Smooth muscle cell (in vitro differentiated cells): ENCODE measurements around the gene DDX19B. TPM values are rescaled to one million over a fixed set of nuclear protein-coding genes. Genes with fewer than 3 reads are reported as not detected.

Experiments
- DNase-seq: peaks from one replicate; lab custom pipeline; 2025; ENCODE audit not compliant: unreplicated experiment; lab: John Stamatoyannopoulos, UW
- H2AFZ ChIP-seq: fragments of 200-600 bp; sonication (generic); 2 replicates; pipeline ENCODE4 v1.6.0; 2016; ENCODE audit warnings: antibody characterized with exemption, low read depth, mild to moderate bottlenecking
- H3F3A ChIP-seq: fragments of 200-600 bp; sonication (generic); 2 replicates; pipeline ENCODE4 v1.6.0; 2017; ENCODE audit warnings: antibody characterized with exemption, low read depth
- H3K27ac ChIP-seq: fragments of 200-600 bp; sonication (generic); 2 replicates; pipeline ENCODE4 v1.5.1; 2016; ENCODE audit warnings: low read depth, mild to moderate bottlenecking
- H3K27me3 ChIP-seq: fragments of 200-600 bp; sonication (generic); 2 replicates; pipeline ENCODE4 v1.6.1; 2016; ENCODE audit warnings: low read depth, mild to moderate bottlenecking
- H3K36me3 ChIP-seq: fragments of 200-600 bp; sonication (generic); 2 replicates; pipeline ENCODE4 v1.5.1; 2016; ENCODE audit warnings: low read depth
- H3K4me1 ChIP-seq: fragments of 200-600 bp; sonication (generic); 2 replicates; pipeline ENCODE4 v1.5.1; 2016; ENCODE audit warnings: low read depth
- H3K4me2 ChIP-seq: fragments of 200-600 bp; sonication (generic); 2 replicates; pipeline ENCODE4 v1.6.0; 2016; ENCODE audit warnings: mild to moderate bottlenecking
- H3K4me3 ChIP-seq: fragments of 200-600 bp; sonication (generic); 2 replicates; pipeline ENCODE4 v1.5.1; 2016; ENCODE audit warnings: mild to moderate bottlenecking
- H3K79me2 ChIP-seq: fragments of 200-600 bp; sonication (generic); 2 replicates; pipeline ENCODE4 v1.6.0; 2016; ENCODE audit warnings: low read depth, mild to moderate bottlenecking
- H3K9ac ChIP-seq: fragments of 200-600 bp; sonication (generic); 2 replicates; pipeline ENCODE4 v1.6.0; 2016; ENCODE audit warnings: low read depth
- H3K9me3 ChIP-seq: fragments of 200-600 bp; sonication (generic); replicated peaks from 2 replicates; pipeline ENCODE4 v1.5.1; 2016; ENCODE audit warnings: low read depth
- H4K20me1 ChIP-seq: fragments of 200-600 bp; sonication (generic); 2 replicates; pipeline ENCODE4 v1.6.0; 2016; ENCODE audit warnings: low read depth
- WGBS: methylation state at CpG from one replicate; pipeline ENCODE4 v1.1.7; 2016; ENCODE audit warnings: low lambda C conversion rate; 5-methylcytosine and 5-hydroxymethylcytosine counted together
- polyA plus RNA-seq: library from polyadenylated mRNA; unstranded; fragments of >200 nt; fragmentation: Nextera tagmentation; extraction: Ambion mirVana; gene quantifications from 2 replicates; pipeline ENCODE4 v1.2.1, GENCODE V29; 2016
- total RNA-seq: library from RNA; depleted of rRNA; stranded (reverse); fragments of >200 nt; gene quantifications from 2 replicates; pipeline ENCODE4 v1.2.3, GENCODE V29; 2014
- TF ChIP-seq, protein P1 (sequence below): fragments of 200-600 bp; sonication (generic); IDR thresholded peaks from 2 replicates; pipeline ENCODE4 v1.5.1; 2017; ENCODE audit warnings: borderline replicate concordance, mild to moderate bottlenecking, antibody characterized with exemption; ENCODE audit not compliant: insufficient read depth, poor library complexity, severe bottlenecking

DDX19B gene
- total and polyA plus RNA-seq, 2 experiments from 2014 or later = 31.8 to 49.6 TPM

DNA sequence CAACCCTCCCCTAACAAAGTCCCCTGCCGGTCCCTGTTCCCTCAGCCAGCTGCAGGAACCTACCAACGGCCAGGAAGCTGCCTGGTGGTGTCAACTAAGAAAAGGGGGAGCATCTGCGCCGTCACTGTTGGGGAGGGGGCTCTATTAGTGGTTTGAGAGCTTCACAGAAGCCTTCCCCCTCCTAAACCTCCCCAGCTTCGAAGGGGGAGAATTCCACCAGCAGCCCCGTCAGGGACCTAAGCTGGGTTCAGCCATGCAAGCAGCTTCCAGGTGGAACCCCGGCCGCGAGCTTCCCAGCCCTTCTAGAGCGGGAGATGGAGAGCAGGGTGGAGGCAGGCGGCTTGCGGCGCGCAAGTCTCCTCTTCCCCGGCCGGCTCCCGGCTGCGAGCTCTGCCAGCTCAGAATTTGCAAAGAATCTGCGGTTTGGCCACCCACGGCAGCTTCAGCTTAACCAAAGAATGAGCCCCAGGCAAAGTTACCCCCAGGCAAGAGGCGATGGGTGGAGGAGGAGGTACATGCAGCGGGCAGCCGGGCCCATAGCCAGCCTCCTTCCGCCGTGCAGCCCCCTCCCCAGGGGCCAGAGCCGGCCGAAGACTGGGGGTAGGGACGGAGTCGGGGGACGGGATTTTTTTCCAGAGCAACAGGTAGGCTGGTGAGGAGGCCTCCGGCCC lies 81.4 kb downstream of the DDX19B start:
- peaks cover 27% of the 10 kb centered on the region for H3F3A ChIP-seq
- peak overlapping the region; percentile 69 for H3K27ac ChIP-seq
- no peaks in the 10 kb centered on the region for H3K27me3 ChIP-seq
- no peaks in the 10 kb centered on the region for H3K36me3 ChIP-seq
- no peaks in the 10 kb centered on the region for H3K9me3 ChIP-seq
- TF ChIP-seq, protein P1, sequence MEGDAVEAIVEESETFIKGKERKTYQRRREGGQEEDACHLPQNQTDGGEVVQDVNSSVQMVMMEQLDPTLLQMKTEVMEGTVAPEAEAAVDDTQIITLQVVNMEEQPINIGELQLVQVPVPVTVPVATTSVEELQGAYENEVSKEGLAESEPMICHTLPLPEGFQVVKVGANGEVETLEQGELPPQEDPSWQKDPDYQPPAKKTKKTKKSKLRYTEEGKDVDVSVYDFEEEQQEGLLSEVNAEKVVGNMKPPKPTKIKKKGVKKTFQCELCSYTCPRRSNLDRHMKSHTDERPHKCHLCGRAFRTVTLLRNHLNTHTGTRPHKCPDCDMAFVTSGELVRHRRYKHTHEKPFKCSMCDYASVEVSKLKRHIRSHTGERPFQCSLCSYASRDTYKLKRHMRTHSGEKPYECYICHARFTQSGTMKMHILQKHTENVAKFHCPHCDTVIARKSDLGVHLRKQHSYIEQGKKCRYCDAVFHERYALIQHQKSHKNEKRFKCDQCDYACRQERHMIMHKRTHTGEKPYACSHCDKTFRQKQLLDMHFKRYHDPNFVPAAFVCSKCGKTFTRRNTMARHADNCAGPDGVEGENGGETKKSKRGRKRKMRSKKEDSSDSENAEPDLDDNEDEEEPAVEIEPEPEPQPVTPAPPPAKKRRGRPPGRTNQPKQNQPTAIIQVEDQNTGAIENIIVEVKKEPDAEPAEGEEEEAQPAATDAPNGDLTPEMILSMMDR = no peak
- DNase-seq = peak; percentile 37
- WGBS = 6% methylated on average over 31 of the region's 31 CpGs
- peak overlapping the region; percentile 30 for H3K9ac ChIP-seq
- H3K4me1 ChIP-seq = peaks cover 7% of the 10 kb centered on the region
- H2AFZ ChIP-seq = no peak overlapping the region
- H3K4me2 ChIP-seq = peak overlapping the region; percentile 89
- peaks cover 12% of the 10 kb centered on the region for H3K79me2 ChIP-seq
- H3K4me3 ChIP-seq = peak overlapping the region; percentile 49
- H4K20me1 ChIP-seq = peaks cover 20% of the 10 kb centered on the region

GRCh38 chr16:70380919-70381603 lies 82.1 kb downstream of the DDX19B start:
- peaks cover 27% of the 10 kb centered on the region for H3F3A ChIP-seq
- H3K79me2 ChIP-seq = peaks cover 12% of the 10 kb centered on the region
- H3K9ac ChIP-seq = peak overlapping the region; percentile 13
- H2AFZ ChIP-seq = no peak overlapping the region
- H3K27me3 ChIP-seq = no peaks in the 10 kb centered on the region
- peak overlapping the region; percentile 69 for H3K27ac ChIP-seq
- H3K4me2 ChIP-seq = peak overlapping the region; percentile 89
- H3K4me3 ChIP-seq = peak overlapping the region; percentile 49
- peak; percentile 71 for DNase-seq
- TF ChIP-seq, protein P1 = peak; percentile 27
- 6% methylated on average over 52 of the region's 52 CpGs for WGBS
- peaks cover 18% of the 10 kb centered on the region for H4K20me1 ChIP-seq
- no peaks in the 10 kb centered on the region for H3K36me3 ChIP-seq
- H3K4me1 ChIP-seq = peaks cover 7% of the 10 kb centered on the region
- H3K9me3 ChIP-seq = no peaks in the 10 kb centered on the region

- H3K4me2 ChIP-seq = peak overlapping the region; percentile 89
- no peaks in the 10 kb centered on the region for H3K9me3 ChIP-seq
- H3F3A ChIP-seq = peaks cover 27% of the 10 kb centered on the region
- TF ChIP-seq, protein P1 = no peak
- H3K36me3 ChIP-seq = no peaks in the 10 kb centered on the region
- DNase-seq = peak; percentile 69
- H3K4me1 ChIP-seq = peaks cover 7% of the 10 kb centered on the region
- peaks cover 12% of the 10 kb centered on the region for H3K79me2 ChIP-seq
- H3K9ac ChIP-seq = no peak overlapping the region
- WGBS = 29% methylated on average over 47 of the region's 47 CpGs
- H3K27me3 ChIP-seq = no peaks in the 10 kb centered on the region
- H4K20me1 ChIP-seq = peaks cover 15% of the 10 kb centered on the region
- peak overlapping the region; percentile 69 for H3K27ac ChIP-seq
- H2AFZ ChIP-seq = no peak overlapping the region
- H3K4me3 ChIP-seq = peak overlapping the region; percentile 49
Observed at GRCh38 chr16:70381604-70382342, 82.8 kb downstream of the DDX19B start.
